ENCODE results near the gene DENND1C.
"Not testable (repeated sequence)": the region's sequence is repeated elsewhere in the genome, so short reads cannot be mapped to it uniquely, and the experiment has no call there.

DENND1C gene

GRCh38 chr19:6458695-6459261, 22.8 kb downstream of the DENND1C start:
- FAIRE-seq, result peak; percentile 63
- no peak for DNase-seq (ENCODE audit: insufficient read length, low spot score)

DNA sequence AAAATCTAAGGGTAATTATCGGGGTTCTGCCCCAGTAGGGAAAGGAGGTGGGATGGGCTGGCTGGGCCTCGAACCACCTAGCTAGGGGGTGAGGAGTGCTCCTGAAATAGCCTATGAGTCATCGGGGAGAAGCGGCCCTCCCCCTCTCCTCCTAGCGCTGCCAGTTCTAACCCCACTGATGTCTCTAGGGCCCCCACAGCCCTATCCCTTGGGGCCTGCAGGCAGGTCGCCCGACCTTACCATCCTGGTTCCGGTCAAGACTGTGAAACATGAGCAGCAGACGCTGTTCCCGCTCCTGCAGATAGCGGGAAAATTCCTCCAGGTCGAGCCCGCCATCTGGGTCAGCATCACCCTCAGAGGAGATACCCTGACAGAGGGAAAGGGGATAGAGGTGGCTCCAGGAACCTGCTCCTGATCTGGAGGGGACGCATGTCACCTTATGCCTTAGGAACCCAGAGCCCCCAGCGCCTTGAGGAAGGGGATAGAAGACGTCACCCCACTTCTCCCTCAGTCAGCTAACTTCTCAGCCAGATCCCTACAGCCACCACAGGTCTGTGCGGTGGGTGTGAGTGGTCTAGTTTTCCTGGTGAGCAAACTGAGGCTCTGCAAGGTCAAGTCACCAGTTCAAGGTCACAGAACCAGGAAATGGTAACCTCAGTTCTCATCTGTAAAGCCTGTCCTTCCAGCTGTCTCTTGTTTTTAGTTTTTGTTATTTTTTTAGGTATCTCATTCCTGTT, 23.5 kb downstream of the DENND1C start:
- FAIRE-seq (peak; percentile 58), DNase-seq (ENCODE audit: insufficient read length, low spot score) (peak; percentile 64)

DNA sequence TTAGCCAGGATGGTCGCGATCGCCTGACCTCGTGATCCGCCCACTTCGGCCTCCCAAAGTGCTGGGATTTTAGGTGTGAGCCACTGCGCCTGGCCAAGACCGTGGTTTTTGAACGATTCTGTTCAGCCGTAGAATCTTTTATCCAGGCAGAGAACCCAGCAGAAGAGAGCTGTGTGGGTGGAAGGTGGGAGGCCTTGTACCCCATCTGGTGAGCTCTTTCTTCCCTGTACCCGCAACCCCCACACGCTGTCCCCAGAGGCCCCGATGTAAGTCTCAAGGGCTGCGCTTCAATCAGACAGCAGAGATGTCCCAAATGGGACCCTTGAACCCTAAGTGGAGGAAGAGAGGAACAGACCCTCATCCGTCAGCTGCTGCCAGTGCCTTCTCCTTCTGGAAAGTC, 25.7 kb downstream of the DENND1C start:
- FAIRE-seq, result no peak

GRCh38 chr19:6453951-6454565, 27.5 kb downstream of the DENND1C start:
- no peak for DNase-seq (ENCODE audit: insufficient read length, low spot score)
- no peak for FAIRE-seq

More for the DNA sequence above, 25.7 kb downstream of the DENND1C start:
- DNase-seq (ENCODE audit: insufficient read length, low spot score), result no peak

DNA sequence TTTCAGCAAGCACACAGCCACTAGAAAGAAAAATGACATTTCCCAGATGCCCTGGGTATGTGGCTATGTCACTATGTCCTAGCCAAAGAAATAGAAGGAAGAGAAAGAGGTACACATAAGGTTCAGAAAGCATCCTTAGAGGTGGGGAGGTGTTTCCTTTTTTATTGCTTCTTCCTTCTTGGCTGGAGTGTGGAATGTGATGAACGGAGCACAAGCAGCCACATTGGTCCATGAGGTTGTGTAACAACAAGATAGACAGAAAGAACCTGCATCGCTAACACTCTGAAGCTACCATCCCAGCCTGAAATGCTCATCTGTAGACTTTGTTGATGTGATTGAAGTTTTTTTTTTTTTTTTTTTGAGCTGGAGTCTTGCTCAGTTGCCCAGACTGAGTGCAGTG, 28.7 kb downstream of the DENND1C start:
- FAIRE-seq (no peak), DNase-seq (ENCODE audit: insufficient read length, low spot score) (no peak)

GRCh38 chr19:6452223-6452614, 29.4 kb downstream of the DENND1C start:
- FAIRE-seq, result no peak
- no peak for DNase-seq (ENCODE audit: insufficient read length, low spot score)

- no peak for DNase-seq (ENCODE audit: insufficient read length, low spot score)
- no peak for FAIRE-seq
Observed at GRCh38 chr19:6451583-6452222, 29.9 kb downstream of the DENND1C start.

- DNase-seq (ENCODE audit: insufficient read length, low spot score) (no peak), FAIRE-seq (no peak)
Observed at GRCh38 chr19:6450166-6450565, 31.4 kb downstream of the DENND1C start.

DNA sequence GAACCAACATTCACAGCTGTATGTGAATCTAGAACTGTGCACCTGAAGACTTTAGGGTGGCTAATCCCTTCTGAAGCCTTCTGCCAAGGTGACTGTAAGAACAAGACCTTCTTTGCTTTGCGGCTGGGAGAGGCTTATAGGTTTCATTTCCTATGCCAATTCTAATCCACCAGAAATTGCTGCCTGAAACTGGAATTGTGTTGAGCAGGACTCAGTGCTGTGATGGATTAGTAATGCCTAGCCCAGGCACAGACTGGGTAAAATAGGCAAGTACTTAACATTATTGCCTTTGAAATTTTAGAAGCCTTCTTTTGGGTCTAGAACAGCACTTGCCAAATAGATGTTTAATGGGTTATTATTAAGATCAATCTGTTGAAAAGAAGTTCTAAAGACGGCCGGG, 33.5 kb downstream of the DENND1C start:
- FAIRE-seq (no peak), DNase-seq (ENCODE audit: insufficient read length, low spot score) (no peak)

- DNase-seq (ENCODE audit: insufficient read length, low spot score) (no peak), FAIRE-seq (no peak)
Observed at GRCh38 chr19:6446452-6446851, 35.1 kb downstream of the DENND1C start.

DNA sequence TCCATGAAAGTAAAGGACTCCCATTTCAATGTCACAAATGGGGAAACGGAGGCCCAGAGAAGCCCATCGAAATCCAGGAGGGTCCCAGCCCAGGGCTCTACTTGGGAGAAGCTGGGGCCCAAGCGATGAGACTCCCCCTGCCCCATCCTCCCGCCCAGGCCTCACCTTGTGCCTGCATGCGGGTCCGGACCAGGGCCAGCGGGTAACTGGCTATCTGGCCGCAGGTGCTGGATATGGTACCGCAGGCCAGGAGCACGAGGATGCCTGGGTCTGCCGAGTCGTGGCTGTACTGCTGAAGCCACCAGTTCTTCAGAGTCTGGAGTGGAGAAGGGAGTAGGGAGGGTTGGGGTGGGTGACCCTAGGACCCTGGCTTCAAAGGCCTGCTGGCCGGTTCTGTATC, 37.6 kb downstream of the DENND1C start:
- DNase-seq (ENCODE audit: insufficient read length, low spot score) (no peak), FAIRE-seq (no peak)

GRCh38 chr19:6442087-6442688, 39.4 kb downstream of the DENND1C start:
- no peak for DNase-seq (ENCODE audit: insufficient read length, low spot score)
- FAIRE-seq, result no peak

DNA sequence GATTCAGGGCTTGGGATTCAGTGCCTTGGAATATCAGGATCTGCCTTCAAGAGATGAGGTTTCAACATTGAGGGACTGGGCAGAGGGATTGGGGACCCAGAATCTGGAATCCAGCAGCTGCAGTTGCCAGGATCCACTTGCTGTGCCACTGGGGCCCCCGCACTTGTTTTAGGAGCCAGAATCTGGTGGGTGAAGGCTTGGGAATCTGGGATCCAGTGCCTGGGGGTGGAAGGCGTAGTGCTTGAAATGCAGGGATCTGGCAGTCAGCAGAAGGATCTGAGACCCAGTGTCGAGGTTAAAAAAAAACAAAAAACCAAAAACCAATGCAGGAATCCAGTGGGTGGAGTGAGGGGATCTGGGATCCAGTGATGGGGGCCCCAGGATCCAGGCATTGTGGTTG, 40.7 kb downstream of the DENND1C start:
- no peak for FAIRE-seq
- no peak for DNase-seq (ENCODE audit: insufficient read length, low spot score)

DNA sequence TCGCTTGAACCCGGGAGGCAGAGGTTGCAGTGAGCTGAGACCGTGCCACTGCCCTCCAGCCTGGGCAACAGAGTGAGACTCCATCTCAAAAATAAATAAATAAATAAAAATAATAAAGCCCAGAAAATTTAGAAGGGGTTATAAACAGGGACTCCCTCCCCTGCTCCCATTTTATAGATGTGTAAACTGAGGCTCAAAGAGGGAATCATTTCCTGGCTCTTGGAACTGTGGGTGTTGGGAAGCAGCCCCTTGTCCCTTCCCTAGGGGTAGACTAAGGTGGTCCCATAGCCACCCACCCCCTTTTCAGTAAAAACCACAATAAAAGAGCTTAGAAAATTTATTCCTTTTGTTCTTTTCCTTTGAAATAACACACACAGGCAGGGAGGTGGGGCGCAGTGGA, 41.8 kb downstream of the DENND1C start:
- DNase-seq (ENCODE audit: insufficient read length, low spot score) (no peak), FAIRE-seq (no peak)

- no peak for DNase-seq (ENCODE audit: insufficient read length, low spot score)
- FAIRE-seq, result no peak
Observed at GRCh38 chr19:6433663-6434062, 47.9 kb downstream of the DENND1C start, which contains the start of gene SLC25A41. SLC25A41 (minus strand) TSS chr19:6433763; CDS start chr19:6433693, 70 bp downstream.

GRCh38 chr19:6433165-6433564, 48.4 kb downstream of the DENND1C start:
- FAIRE-seq (no peak), DNase-seq (ENCODE audit: insufficient read length, low spot score) (no peak)

GRCh38 chr19:6431891-6432290, 49.7 kb downstream of the DENND1C start:
- no peak for DNase-seq (ENCODE audit: insufficient read length, low spot score)
- no peak for FAIRE-seq

- DNase-seq (ENCODE audit: insufficient read length, low spot score), result no peak
- no peak for FAIRE-seq
Observed at GRCh38 chr19:6429419-6430221, 52.0 kb downstream of the DENND1C start.

- not testable (repeated sequence) for DNase-seq (ENCODE audit: insufficient read length, low spot score)
Observed at GRCh38 chr19:6428692-6429418, 52.7 kb downstream of the DENND1C start.

DNA sequence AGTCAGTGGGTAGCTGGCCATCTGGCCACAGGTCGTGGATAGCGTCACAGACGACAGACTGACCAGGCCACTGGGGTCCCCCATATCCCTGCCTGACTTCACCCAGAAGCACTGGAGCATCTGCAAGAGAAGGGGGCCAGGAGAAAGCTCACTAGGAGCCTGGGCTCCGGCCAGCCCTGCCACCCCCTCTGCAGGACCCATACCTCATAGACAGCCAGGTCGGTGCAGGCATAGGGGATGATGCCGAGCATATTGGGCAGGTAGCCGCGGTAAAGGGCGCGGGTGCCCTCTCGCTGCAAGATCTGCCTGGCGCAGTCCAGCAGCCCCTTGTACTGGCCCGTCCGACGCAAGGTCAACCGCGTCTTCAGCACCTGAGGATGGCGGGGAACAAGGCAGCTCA, 54.5 kb downstream of the DENND1C start:
- FAIRE-seq (no peak), DNase-seq (ENCODE audit: insufficient read length, low spot score) (no peak)

More at GRCh38 chr19:6428692-6429418, 52.7 kb downstream of the DENND1C start:
- FAIRE-seq, result not testable (repeated sequence)

All from GM19239 (cell line).